Measurements from ENCODE around the gene ZNF296.

ZNF296 gene

GRCh38 chr19:45066921-45067661 is 9.2 kb downstream of the ZNF296 start:
- no peak for FAIRE-seq
- TF ChIP-seq CTCF (IDR thresholded peaks at IDR 0.05; ENCODE audit: insufficient read depth, missing control alignments), result no peak
- DNase-seq (ENCODE audit: insufficient read length, low spot score), result no peak

GRCh38 chr19:45063851-45064801 is 12.2 kb downstream of the ZNF296 start:
- DNase-seq (ENCODE audit: insufficient read length, low spot score), result no peak
- FAIRE-seq, result no peak
- TF ChIP-seq CTCF (IDR thresholded peaks at IDR 0.05; ENCODE audit: insufficient read depth, missing control alignments), result no peak

GRCh38 chr19:45061965-45062364 is 14.3 kb downstream of the ZNF296 start:
- no peak for TF ChIP-seq CTCF (IDR thresholded peaks at IDR 0.05; ENCODE audit: insufficient read depth, missing control alignments)
- DNase-seq (ENCODE audit: insufficient read length, low spot score) (no peak), FAIRE-seq (no peak)

GRCh38 chr19:45059258-45059965 is 16.9 kb downstream of the ZNF296 start:
- FAIRE-seq (no peak), DNase-seq (ENCODE audit: insufficient read length, low spot score) (peak; percentile 87)
- TF ChIP-seq CTCF (IDR thresholded peaks at IDR 0.05; ENCODE audit: insufficient read depth, missing control alignments), result peak; percentile 73

GRCh38 chr19:45058622-45059159 is 17.6 kb downstream of the ZNF296 start:
- no peak for TF ChIP-seq CTCF (IDR thresholded peaks at IDR 0.05; ENCODE audit: insufficient read depth, missing control alignments)
- FAIRE-seq, result no peak
- DNase-seq (ENCODE audit: insufficient read length, low spot score), result no peak

- DNase-seq (ENCODE audit: insufficient read length, low spot score) (no peak), FAIRE-seq (no peak)
- no peak for TF ChIP-seq CTCF (IDR thresholded peaks at IDR 0.05; ENCODE audit: insufficient read depth, missing control alignments)
Observed at GRCh38 chr19:45057444-45057843, 18.8 kb downstream of the ZNF296 start.

Measured in D721Med (cell line).